GM11168 (cell line): ENCODE measurements around the gene ADCY9.
"Not testable (repeated sequence)": the region's sequence is repeated elsewhere in the genome, so short reads cannot be mapped to it uniquely, and the experiment has no call there.

Experiments
- in situ Hi-C: fragments of 300-500 bp; cut with MboI; formaldehyde crosslinking; loops from one replicate; pipeline ENCODE4 v1.12.0; 2022; ENCODE audit warnings: low sequenced_read_pairs; ENCODE audit not compliant: unreplicated experiment

ADCY9 gene

GRCh38 chr16:4045561-4045960 lies 70.7 kb downstream of the ADCY9 start:
- in situ Hi-C loops = not testable (repeated sequence)

- in situ Hi-C loops = no loop called here
Measured at GRCh38 chr16:4042581-4042980, 73.7 kb downstream of the ADCY9 start.

- in situ Hi-C loops = no loop called here
Measured at GRCh38 chr16:4038448-4038847, 77.8 kb downstream of the ADCY9 start.

- in situ Hi-C loops = not testable (repeated sequence)
Measured at GRCh38 chr16:4036952-4037351, 79.3 kb downstream of the ADCY9 start.

GRCh38 chr16:4034963-4035362 lies 81.3 kb downstream of the ADCY9 start:
- in situ Hi-C loops = no loop called here

GRCh38 chr16:4033951-4034350 lies 82.3 kb downstream of the ADCY9 start:
- in situ Hi-C loops = no loop called here

- in situ Hi-C loops = no loop called here
Measured at GRCh38 chr16:4032768-4033167, 83.5 kb downstream of the ADCY9 start.

GRCh38 chr16:4028144-4028543 lies 88.1 kb downstream of the ADCY9 start:
- in situ Hi-C loops = no loop called here

GRCh38 chr16:4026854-4027253 lies 89.4 kb downstream of the ADCY9 start:
- in situ Hi-C loops = no loop called here

- in situ Hi-C loops = no loop called here
Measured at GRCh38 chr16:4025428-4025827, 90.8 kb downstream of the ADCY9 start.

GRCh38 chr16:4021916-4022315 lies 94.3 kb downstream of the ADCY9 start:
- in situ Hi-C loops = no loop called here

- in situ Hi-C loops = no loop called here
Measured at GRCh38 chr16:4021070-4021779, 95.0 kb downstream of the ADCY9 start.

GRCh38 chr16:4019371-4019791 lies 96.9 kb downstream of the ADCY9 start:
- in situ Hi-C loops = no loop called here

- in situ Hi-C loops = no loop called here
Measured at GRCh38 chr16:4018391-4018790, 97.9 kb downstream of the ADCY9 start.

GRCh38 chr16:4017807-4018206 lies 98.4 kb downstream of the ADCY9 start:
- in situ Hi-C loops = no loop called here

- in situ Hi-C loops = no loop called here
Measured at GRCh38 chr16:4016658-4017057, 99.6 kb downstream of the ADCY9 start.

GRCh38 chr16:4016005-4016352 lies 100.3 kb downstream of the ADCY9 start:
- in situ Hi-C loops = no loop called here

- in situ Hi-C loops = no loop called here
Measured at GRCh38 chr16:4015275-4016004, 100.8 kb downstream of the ADCY9 start.

- in situ Hi-C loops = no loop called here
Measured at GRCh38 chr16:4011940-4012629, 104.2 kb downstream of the ADCY9 start.

GRCh38 chr16:4011225-4011939 lies 104.9 kb downstream of the ADCY9 start:
- in situ Hi-C loops = no loop called here
